GM21367 (cell line): Measurements from ENCODE around the gene BRD4.
"Not testable (repeated sequence)": the region's sequence is repeated elsewhere in the genome, so short reads cannot be mapped to it uniquely, and the experiment has no call there.

Experiments used
- ATAC-seq: cut with Tn5 transposase; IDR thresholded peaks from one replicate; pipeline ENCODE4 v1.9.1; 2021; ENCODE audit not compliant: unreplicated experiment

Gene BRD4

GRCh38 chr19:15332311-15332996 lies at the start of gene BRD4:
Gene BRD4, minus strand, starts transcription at chr19:15332539. Its CDS starts 59,440 bp downstream, at chr19:15273099.
- peak; percentile 44 for ATAC-seq

GRCh38 chr19:15381864-15382263 lies 49.5 kb upstream of the BRD4 start:
- ATAC-seq, result no peak

- ATAC-seq, result no peak
Measured at GRCh38 chr19:15381429-15381828, 49.1 kb upstream of the BRD4 start.

- peak; percentile 47 for ATAC-seq
Measured at GRCh38 chr19:15379999-15380647, 47.8 kb upstream of the BRD4 start.

GRCh38 chr19:15379083-15379998 lies 47.0 kb upstream of the BRD4 start, which contains the start of gene AKAP8:
Gene AKAP8, minus strand, starts transcription at chr19:15379787. Its CDS starts 56 bp downstream, at chr19:15379731.
- peak; percentile 78 for ATAC-seq

GRCh38 chr19:15378534-15379082 lies 46.3 kb upstream of the BRD4 start:
- ATAC-seq, result no peak

GRCh38 chr19:15374796-15375440 lies 42.6 kb upstream of the BRD4 start:
- no peak for ATAC-seq

GRCh38 chr19:15374105-15374651 lies 41.8 kb upstream of the BRD4 start:
- ATAC-seq, result no peak

GRCh38 chr19:15373644-15374043 lies 41.3 kb upstream of the BRD4 start:
- no peak for ATAC-seq

- no peak for ATAC-seq
Measured at GRCh38 chr19:15372891-15373301, 40.6 kb upstream of the BRD4 start.

GRCh38 chr19:15372470-15372869 lies 40.1 kb upstream of the BRD4 start:
- ATAC-seq, result no peak

- no peak for ATAC-seq
Measured at GRCh38 chr19:15371786-15372380, 39.5 kb upstream of the BRD4 start.

GRCh38 chr19:15371119-15371518 lies 38.8 kb upstream of the BRD4 start:
- ATAC-seq, result no peak

GRCh38 chr19:15369594-15369891 lies 37.2 kb upstream of the BRD4 start:
- no peak for ATAC-seq

- ATAC-seq, result no peak
Measured at GRCh38 chr19:15368798-15369593, 36.7 kb upstream of the BRD4 start.

- ATAC-seq, result no peak
Measured at GRCh38 chr19:15368051-15368632, 35.8 kb upstream of the BRD4 start.

- no peak for ATAC-seq
Measured at GRCh38 chr19:15367439-15367838, 35.1 kb upstream of the BRD4 start.

GRCh38 chr19:15365264-15365663 lies 32.9 kb upstream of the BRD4 start:
- no peak for ATAC-seq

- ATAC-seq, result not testable (repeated sequence)
Measured at GRCh38 chr19:15363791-15364190, 31.5 kb upstream of the BRD4 start.
